ENCODE results near the gene ZNF451. TPM values are rescaled to one million over a fixed set of nuclear protein-coding genes. Genes with fewer than 3 reads are reported as not detected.
A peak's percentile ranks its signal among the peaks of the same experiment; 100 is the strongest.
"Not testable (repeated sequence)": the region's sequence is repeated elsewhere in the genome, so short reads cannot be mapped to it uniquely, and the experiment has no call there.

Gene ZNF451
- total RNA-seq, 1 donor from 2014 or later: 21.5 TPM

GRCh38 chr6:57087916-57088315, 2.1 kb upstream of the ZNF451 start:
- intact Hi-C loops (cut with DNase I): loop anchor here (2.0 to 5.0 kb wide), 3 partner anchors 41 to 229 kb away; partner anchors contain the start of genes BAG2, KIAA1586 and PRIM2
- DNase-seq (ENCODE audit: low spot score in 2 of 2): no peak
- Histone ChIP-seq H3K9me3 (no peaks in the 10 kb centered on the region), H3K36me3 (no peaks in the 10 kb centered on the region), H3K27me3 (no peaks in the 10 kb centered on the region), H3K4me3 (no peak overlapping the region), H3K4me1 (peaks cover 3 to 20% of the 10 kb centered on the region in 2 donors), H3K27ac (no peak overlapping the region)
- TF ChIP-seq CTCF (IDR thresholded peaks at IDR 0.05): no peak

GRCh38 chr6:57089265-57089664, 723 bp upstream of the ZNF451 start:
- DNase-seq (ENCODE audit: low spot score in 2 of 2): no peak
- intact Hi-C loops (cut with DNase I): loop anchor here (2.0 to 5.0 kb wide), 3 partner anchors 42 to 228 kb away; partner anchors contain the start of genes BAG2, KIAA1586 and PRIM2
- H3K27me3 ChIP-seq: no peaks in the 10 kb centered on the region
- H3K4me1 ChIP-seq: peaks cover 3 to 24% of the 10 kb centered on the region in 2 donors
- no peaks in the 10 kb centered on the region for H3K36me3 ChIP-seq
- H3K9me3 ChIP-seq: no peaks in the 10 kb centered on the region
- TF ChIP-seq CTCF (IDR thresholded peaks at IDR 0.05): no peak
- peak overlapping the region; percentile 68 to 84 for H3K4me3 ChIP-seq
- peak overlapping the region; percentile 46 to 79 for H3K27ac ChIP-seq

- intact Hi-C loops (cut with DNase I); DNase-seq (ENCODE audit: low spot score in 2 of 2); H3K9me3 ChIP-seq; H3K36me3 ChIP-seq; H3K27me3 ChIP-seq; H3K27ac ChIP-seq: not testable (repeated sequence)
- Histone ChIP-seq H3K4me3 (peak overlapping the region in 1 of 2 donors; percentile 84), H3K4me1 (peaks cover 3 to 24% of the 10 kb centered on the region in 2 donors)
Observed at GRCh38 chr6:57090458-57091067, 575 bp downstream of the ZNF451 start.

- DNase-seq (ENCODE audit: low spot score in 2 of 2); H3K27ac ChIP-seq; intact Hi-C loops (cut with DNase I); H3K27me3 ChIP-seq; H3K9me3 ChIP-seq; H3K36me3 ChIP-seq: not testable (repeated sequence)
- H3K4me1 ChIP-seq: peaks cover 3 to 24% of the 10 kb centered on the region in 2 donors
- H3K4me3 ChIP-seq: peak overlapping the region in 1 of 2 donors; percentile 23
Observed at GRCh38 chr6:57091375-57091774, 1.4 kb downstream of the ZNF451 start.

- Histone ChIP-seq H3K36me3 (peaks cover 12 to 16% of the 10 kb centered on the region in 2 donors), H3K27me3 (no peaks in the 10 kb centered on the region), H3K27ac (no peak overlapping the region), H3K9me3 (no peaks in the 10 kb centered on the region), H3K4me3 (no peak overlapping the region), H3K4me1 (peaks cover 3 to 25% of the 10 kb centered on the region in 2 donors)
- TF ChIP-seq CTCF (IDR thresholded peaks at IDR 0.05): no peak
- DNase-seq (ENCODE audit: low spot score in 2 of 2): no peak
- intact Hi-C loops (cut with DNase I): no loop called here
Observed at GRCh38 chr6:57094689-57095088, 4.7 kb downstream of the ZNF451 start.

GRCh38 chr6:57097596-57097995, 7.6 kb downstream of the ZNF451 start:
- TF ChIP-seq CTCF (IDR thresholded peaks at IDR 0.05): no peak
- peaks cover 0 to 12% of the 10 kb centered on the region in 2 donors for H3K4me1 ChIP-seq
- H3K9me3 ChIP-seq: no peaks in the 10 kb centered on the region
- H3K27me3 ChIP-seq: no peaks in the 10 kb centered on the region
- no peak overlapping the region for H3K27ac ChIP-seq
- H3K4me3 ChIP-seq: no peak overlapping the region
- DNase-seq (ENCODE audit: low spot score in 2 of 2): no peak
- peaks cover 42 to 45% of the 10 kb centered on the region in 2 donors for H3K36me3 ChIP-seq
- intact Hi-C loops (cut with DNase I): no loop called here
